K562 (cell line): ENCODE results near the gene RXRB. TPM values are rescaled to one million over a fixed set of nuclear protein-coding genes. Genes with fewer than 3 reads are reported as not detected.

Experiments
- CCAR2 ChIP-seq: fragments of 200-400 bp; formaldehyde crosslinking; IDR thresholded peaks from 2 replicates; pipeline ENCODE4 v1.6.1; 2017; ENCODE audit warnings: mild to moderate bottlenecking, low read depth, low read length
- CREBBP ChIP-seq: IDR thresholded peaks from one replicate; pipeline ENCODE4 v1.6.1; 2012; ENCODE audit warnings: low read depth, mild to moderate bottlenecking, control low read depth, inconsistent platforms, low read length
- EP300 ChIP-seq: IDR thresholded peaks from 2 replicates; pipeline ENCODE4 v1.6.1; 2012; ENCODE audit warnings: low read length, improper control_type of control experiment
- ESRRA ChIP-seq: fragments of 450-650 bp; IDR thresholded peaks from 2 replicates; pipeline ENCODE4 v1.6.1; 2014; ENCODE audit warnings: low read depth, mild to moderate bottlenecking, moderate library complexity, borderline replicate concordance
- FOXK2 ChIP-seq, 2 experiments: fragments of 450-650 bp; IDR thresholded peaks in 1 of 2; conservative IDR thresholded peaks in 1 of 2; 2 replicates each; pipeline ENCODE4 v1.6.1; 2016; ENCODE audit warnings: low read depth in 2 of 2, mild to moderate bottlenecking in 1 of 2
- FOXM1 ChIP-seq, 2 experiments: fragments of 450-650 bp in 1 of 2; sonication (generic) in 1 of 2; formaldehyde crosslinking in 1 of 2; IDR thresholded peaks; 2 replicates each; pipeline versions ENCODE4 v1.6.1 to v1.9.0; 2017 to 2022; ENCODE audit warnings: low read depth in 2 of 2, mild to moderate bottlenecking in 2 of 2, missing genetic modification reagents in 1 of 2, moderate library complexity in 1 of 2
- GATAD2A ChIP-seq: fragments of 450-650 bp; IDR thresholded peaks from 2 replicates; pipeline ENCODE4 v1.6.1; 2017
- HDAC2 ChIP-seq: fragments of 450-650 bp; IDR thresholded peaks from 2 replicates; pipeline ENCODE4 v1.6.1; 2016; ENCODE audit warnings: mild to moderate bottlenecking
- JUN ChIP-seq, 2 experiments: sonication (generic) in 1 of 2; formaldehyde crosslinking in 1 of 2; IDR thresholded peaks; 2 replicates each; pipeline versions ENCODE4 v1.6.1 to v1.8.0; 2012 to 2022; ENCODE audit warnings: borderline replicate concordance in 2 of 2, mild to moderate bottlenecking in 2 of 2, improper control_type of control experiment in 1 of 2, low read depth in 1 of 2, low read length in 1 of 2, missing genetic modification reagents in 1 of 2
- POLR2A ChIP-seq: fragments of 450-650 bp; conservative IDR thresholded peaks from 2 replicates; pipeline ENCODE4 v1.6.1; 2016
- PRMT5 ChIP-seq: sonication (generic); formaldehyde crosslinking; IDR thresholded peaks from 2 replicates; pipeline ENCODE4 v1.5.0; 2020; ENCODE audit warnings: missing genetic modification reagents
- polyA plus RNA-seq, 8 experiments: library from polyadenylated mRNA; depleted of rRNA in 4 of 8; stranded (reverse) in 5 of 8; unstranded in 3 of 8; fragments of >200 nt; fragmentation: Nextera tagmentation in 2 of 8; fragmentation: Illumina TruSeq in 1 of 8; extraction: Ambion mirVana in 2 of 8; extraction: Trizol in 1 of 8; gene quantifications; 2 replicates each; pipeline versions ENCODE4 v1.2.1 to v1.2.3, GENCODE V29; 2011 to 2014; ENCODE audit warnings: inconsistent platforms in 1 of 8, missing spikeins in 1 of 8
- total RNA-seq, 7 experiments: library from RNA; depleted of rRNA in 6 of 7; stranded (reverse); fragments of >200 nt in 6 of 7; fragmentation: Illumina TruSeq in 2 of 7; extraction: Trizol in 2 of 7; gene quantifications; 2 replicates each; pipeline versions ENCODE4 v1.2.1 to v1.2.3, GENCODE V29; 2011 to 2021; ENCODE audit warnings: low replicate concordance in 1 of 7
- TF ChIP-seq, protein P1 (sequence below): fragments of 450-650 bp; IDR thresholded peaks from 2 replicates; pipeline ENCODE4 v1.6.1; 2016; ENCODE audit warnings: borderline replicate concordance
- TF ChIP-seq, protein P2 (sequence below): sonication (generic); formaldehyde crosslinking; IDR thresholded peaks from 2 replicates; pipeline ENCODE4 v1.9.0; 2022; ENCODE audit warnings: mild to moderate bottlenecking, missing genetic modification reagents
- TF ChIP-seq, protein P3 (sequence below): sonication (generic); formaldehyde crosslinking; IDR thresholded peaks from 2 replicates; pipeline ENCODE4 v1.8.0; 2022; ENCODE audit warnings: mild to moderate bottlenecking, low read depth, missing genetic modification reagents
- TF ChIP-seq, protein P4 (sequence below): sonication (generic); formaldehyde crosslinking; IDR thresholded peaks from 2 replicates; pipeline ENCODE4 v1.8.0; 2023; ENCODE audit warnings: mild to moderate bottlenecking, missing genetic modification reagents
- TF ChIP-seq, protein P5 (sequence below), 3 experiments: IDR thresholded peaks in 2 of 3; conservative IDR thresholded peaks in 1 of 3; 2 replicates each; pipeline ENCODE4 v1.5.1; 2011 to 2012; ENCODE audit warnings: low read length in 3 of 3, mild to moderate bottlenecking in 3 of 3, control low read depth in 2 of 3, improper control_type of control experiment in 1 of 3, inconsistent platforms in 1 of 3, low read depth in 1 of 3, mixed read lengths in 1 of 3, moderate library complexity in 1 of 3; ENCODE audit not compliant: insufficient read depth in 2 of 3
- TF ChIP-seq, protein P6 (sequence below): sonication (generic); formaldehyde crosslinking; IDR thresholded peaks from 2 replicates; pipeline ENCODE4 v1.8.1; 2023; ENCODE audit warnings: mild to moderate bottlenecking, missing genetic modification reagents, moderate library complexity
- TF ChIP-seq, protein P7 (sequence below), 2 experiments: fragments of 250-450 bp in 1 of 2; fragments of 450-650 bp in 1 of 2; sonication (Bioruptor Pico) in 1 of 2; IDR thresholded peaks; 2 replicates each; pipeline versions ENCODE4 v1.6.1 to v1.8.0; 2016 to 2021; ENCODE audit warnings: mild to moderate bottlenecking in 2 of 2, moderate library complexity in 2 of 2, missing compliant biosample characterization in 1 of 2, missing genetic modification characterization in 1 of 2

Gene RXRB
- total and polyA plus RNA-seq, 9 of the 15 experiments (the other 6 are each of a cell fraction or from before 2014, with no cell fraction given), result 0.76 to 35.5 (median 18.4) TPM

DNA sequence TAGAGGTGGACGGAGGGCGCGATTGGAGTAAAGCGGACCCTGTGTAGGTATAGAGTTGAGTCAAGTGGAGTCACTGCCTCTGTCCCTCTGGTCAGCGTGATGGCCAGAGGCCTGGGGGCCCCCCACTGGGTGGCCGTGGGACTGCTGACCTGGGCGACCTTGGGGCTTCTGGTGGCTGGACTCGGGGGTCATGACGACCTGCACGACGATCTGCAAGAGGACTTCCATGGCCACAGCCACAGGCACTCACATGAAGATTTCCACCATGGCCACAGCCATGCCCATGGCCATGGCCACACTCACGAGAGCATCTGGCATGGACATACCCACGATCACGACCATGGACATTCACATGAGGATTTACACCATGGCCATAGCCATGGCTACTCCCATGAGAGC is 681 bp upstream of the RXRB start (continued):
- TF ChIP-seq, protein P1, sequence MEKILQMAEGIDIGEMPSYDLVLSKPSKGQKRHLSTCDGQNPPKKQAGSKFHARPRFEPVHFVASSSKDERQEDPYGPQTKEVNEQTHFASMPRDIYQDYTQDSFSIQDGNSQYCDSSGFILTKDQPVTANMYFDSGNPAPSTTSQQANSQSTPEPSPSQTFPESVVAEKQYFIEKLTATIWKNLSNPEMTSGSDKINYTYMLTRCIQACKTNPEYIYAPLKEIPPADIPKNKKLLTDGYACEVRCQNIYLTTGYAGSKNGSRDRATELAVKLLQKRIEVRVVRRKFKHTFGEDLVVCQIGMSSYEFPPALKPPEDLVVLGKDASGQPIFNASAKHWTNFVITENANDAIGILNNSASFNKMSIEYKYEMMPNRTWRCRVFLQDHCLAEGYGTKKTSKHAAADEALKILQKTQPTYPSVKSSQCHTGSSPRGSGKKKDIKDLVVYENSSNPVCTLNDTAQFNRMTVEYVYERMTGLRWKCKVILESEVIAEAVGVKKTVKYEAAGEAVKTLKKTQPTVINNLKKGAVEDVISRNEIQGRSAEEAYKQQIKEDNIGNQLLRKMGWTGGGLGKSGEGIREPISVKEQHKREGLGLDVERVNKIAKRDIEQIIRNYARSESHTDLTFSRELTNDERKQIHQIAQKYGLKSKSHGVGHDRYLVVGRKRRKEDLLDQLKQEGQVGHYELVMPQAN, result peak; percentile 74; the same call in 1 of the 2 replicates
- TF ChIP-seq EP300 (0 out of 2 replicates have a peak, but pooled peaks have one; percentile 2), PRMT5 (CRISPR knock-in tag) (no peak), POLR2A (no peak), HDAC2 (peak; percentile 31; the same call in 1 of the 2 replicates), GATAD2A (peak; percentile 92), CREBBP (no peak), ESRRA (peak; percentile 99), JUN (IDR thresholded peaks at IDR 0.05; ENCODE audit: borderline replicate concordance, low read depth, low read length) (0 out of 2 replicates have a peak, but pooled peaks have one; percentile 7), JUN (CRISPR knock-in tag; IDR thresholded peaks at IDR 0.05; ENCODE audit: borderline replicate concordance) (no peak), FOXM1 (IDR thresholded peaks at IDR 0.05; ENCODE audit: low read depth) (0 out of 2 replicates have a peak, but pooled peaks have one; percentile 3), FOXM1 (CRISPR knock-in tag; IDR thresholded peaks at IDR 0.05; ENCODE audit: low read depth) (no peak), FOXK2 (conservative IDR thresholded peaks at IDR 0.05 in 1 of 2, IDR thresholded peaks at IDR 0.05 in 1 of 2; ENCODE audit: low read depth in 2 of 2) (0 out of 4 replicates have a peak, but pooled peaks of 1 of the 2 experiments have one; percentile 19), CCAR2 (no peak)
- TF ChIP-seq, protein P2, sequence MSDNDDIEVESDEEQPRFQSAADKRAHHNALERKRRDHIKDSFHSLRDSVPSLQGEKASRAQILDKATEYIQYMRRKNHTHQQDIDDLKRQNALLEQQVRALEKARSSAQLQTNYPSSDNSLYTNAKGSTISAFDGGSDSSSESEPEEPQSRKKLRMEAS (CRISPR knock-in tag), result no peak
- TF ChIP-seq, protein P3, sequence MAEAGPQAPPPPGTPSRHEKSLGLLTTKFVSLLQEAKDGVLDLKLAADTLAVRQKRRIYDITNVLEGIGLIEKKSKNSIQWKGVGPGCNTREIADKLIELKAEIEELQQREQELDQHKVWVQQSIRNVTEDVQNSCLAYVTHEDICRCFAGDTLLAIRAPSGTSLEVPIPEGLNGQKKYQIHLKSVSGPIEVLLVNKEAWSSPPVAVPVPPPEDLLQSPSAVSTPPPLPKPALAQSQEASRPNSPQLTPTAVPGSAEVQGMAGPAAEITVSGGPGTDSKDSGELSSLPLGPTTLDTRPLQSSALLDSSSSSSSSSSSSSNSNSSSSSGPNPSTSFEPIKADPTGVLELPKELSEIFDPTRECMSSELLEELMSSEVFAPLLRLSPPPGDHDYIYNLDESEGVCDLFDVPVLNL (CRISPR knock-in tag), result peak; percentile 68; the same call in 1 of the 2 replicates
- TF ChIP-seq, protein P4, sequence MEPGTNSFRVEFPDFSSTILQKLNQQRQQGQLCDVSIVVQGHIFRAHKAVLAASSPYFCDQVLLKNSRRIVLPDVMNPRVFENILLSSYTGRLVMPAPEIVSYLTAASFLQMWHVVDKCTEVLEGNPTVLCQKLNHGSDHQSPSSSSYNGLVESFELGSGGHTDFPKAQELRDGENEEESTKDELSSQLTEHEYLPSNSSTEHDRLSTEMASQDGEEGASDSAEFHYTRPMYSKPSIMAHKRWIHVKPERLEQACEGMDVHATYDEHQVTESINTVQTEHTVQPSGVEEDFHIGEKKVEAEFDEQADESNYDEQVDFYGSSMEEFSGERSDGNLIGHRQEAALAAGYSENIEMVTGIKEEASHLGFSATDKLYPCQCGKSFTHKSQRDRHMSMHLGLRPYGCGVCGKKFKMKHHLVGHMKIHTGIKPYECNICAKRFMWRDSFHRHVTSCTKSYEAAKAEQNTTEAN (CRISPR knock-in tag), result no peak
- TF ChIP-seq, protein P5, sequence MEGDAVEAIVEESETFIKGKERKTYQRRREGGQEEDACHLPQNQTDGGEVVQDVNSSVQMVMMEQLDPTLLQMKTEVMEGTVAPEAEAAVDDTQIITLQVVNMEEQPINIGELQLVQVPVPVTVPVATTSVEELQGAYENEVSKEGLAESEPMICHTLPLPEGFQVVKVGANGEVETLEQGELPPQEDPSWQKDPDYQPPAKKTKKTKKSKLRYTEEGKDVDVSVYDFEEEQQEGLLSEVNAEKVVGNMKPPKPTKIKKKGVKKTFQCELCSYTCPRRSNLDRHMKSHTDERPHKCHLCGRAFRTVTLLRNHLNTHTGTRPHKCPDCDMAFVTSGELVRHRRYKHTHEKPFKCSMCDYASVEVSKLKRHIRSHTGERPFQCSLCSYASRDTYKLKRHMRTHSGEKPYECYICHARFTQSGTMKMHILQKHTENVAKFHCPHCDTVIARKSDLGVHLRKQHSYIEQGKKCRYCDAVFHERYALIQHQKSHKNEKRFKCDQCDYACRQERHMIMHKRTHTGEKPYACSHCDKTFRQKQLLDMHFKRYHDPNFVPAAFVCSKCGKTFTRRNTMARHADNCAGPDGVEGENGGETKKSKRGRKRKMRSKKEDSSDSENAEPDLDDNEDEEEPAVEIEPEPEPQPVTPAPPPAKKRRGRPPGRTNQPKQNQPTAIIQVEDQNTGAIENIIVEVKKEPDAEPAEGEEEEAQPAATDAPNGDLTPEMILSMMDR (IDR thresholded peaks at IDR 0.05 in 2 of 3, conservative IDR thresholded peaks at IDR 0.05 in 1 of 3; ENCODE audit: insufficient read depth in 2 of 3, low read depth in 1 of 3, low read length in 3 of 3), result peak; percentile 35 to 53 (median 48); a peak in 4 of 6 replicates
- TF ChIP-seq, protein P6, sequence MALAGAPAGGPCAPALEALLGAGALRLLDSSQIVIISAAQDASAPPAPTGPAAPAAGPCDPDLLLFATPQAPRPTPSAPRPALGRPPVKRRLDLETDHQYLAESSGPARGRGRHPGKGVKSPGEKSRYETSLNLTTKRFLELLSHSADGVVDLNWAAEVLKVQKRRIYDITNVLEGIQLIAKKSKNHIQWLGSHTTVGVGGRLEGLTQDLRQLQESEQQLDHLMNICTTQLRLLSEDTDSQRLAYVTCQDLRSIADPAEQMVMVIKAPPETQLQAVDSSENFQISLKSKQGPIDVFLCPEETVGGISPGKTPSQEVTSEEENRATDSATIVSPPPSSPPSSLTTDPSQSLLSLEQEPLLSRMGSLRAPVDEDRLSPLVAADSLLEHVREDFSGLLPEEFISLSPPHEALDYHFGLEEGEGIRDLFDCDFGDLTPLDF (CRISPR knock-in tag), result no peak
- TF ChIP-seq, protein P7, sequence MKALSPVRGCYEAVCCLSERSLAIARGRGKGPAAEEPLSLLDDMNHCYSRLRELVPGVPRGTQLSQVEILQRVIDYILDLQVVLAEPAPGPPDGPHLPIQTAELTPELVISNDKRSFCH (CRISPR knock-in tag; IDR thresholded peaks at IDR 0.05), result no peak
- TF ChIP-seq, protein P7 (tag; IDR thresholded peaks at IDR 0.05), result 0 out of 2 replicates have a peak, but pooled peaks have one; percentile 15
